Activated CD4-positive, alpha-beta T cell treated with anti-CD3 and anti-CD28 coated beads for 36 hours (primary cell): ENCODE results near the gene CENPA. TPM values are rescaled to one million over a fixed set of nuclear protein-coding genes. Genes with fewer than 3 reads are reported as not detected.

ENCODE experiments used
- ATAC-seq: fragments of 200-7000 bp; cut with Tn5 transposase; one replicate; pipeline ENCODE4 v1.10.0; 2021; ENCODE audit warnings: mild to moderate bottlenecking, moderate library complexity
- CTCF ChIA-PET: fragments of 350-600 bp; sonication (Branson Sonifier 250); formaldehyde crosslinking; loops from one replicate; lab custom pipeline; 2021; ENCODE audit warnings: antibody characterized with exemption; lab: Charles Lee
- POLR2A ChIA-PET: fragments of 350-600 bp; sonication (Branson Sonifier 250); formaldehyde crosslinking; loops from one replicate; lab custom pipeline; 2021; ENCODE audit warnings: antibody characterized with exemption, inconsistent platforms; lab: Charles Lee
- DNase-seq: peaks from one replicate; pipeline ENCODE4 v3.0.0-alpha.2; 2020
- H3K27ac Mint-ChIP-seq: one replicate; pipeline ENCODE4 v1.8.0; 2021; ENCODE audit warnings: mixed read lengths
- H3K27me3 Mint-ChIP-seq: one replicate; pipeline ENCODE4 v1.8.0; 2021; ENCODE audit warnings: mixed read lengths
- H3K36me3 Mint-ChIP-seq: one replicate; pipeline ENCODE4 v1.8.0; 2021; ENCODE audit warnings: low read depth, mixed read lengths
- H3K4me1 Mint-ChIP-seq: one replicate; pipeline ENCODE4 v1.8.0; 2021; ENCODE audit warnings: mixed read lengths
- H3K4me3 Mint-ChIP-seq: one replicate; pipeline ENCODE4 v1.8.0; 2021; ENCODE audit warnings: mild to moderate bottlenecking, moderate library complexity, mixed read lengths
- H3K9me3 Mint-ChIP-seq: one replicate; pipeline ENCODE4 v1.8.0; 2021; ENCODE audit warnings: low read depth, mixed read lengths
- intact Hi-C, 2 experiments: fragments of 100-400 bp; cut with DNase I in 1 of 2; cut with micrococcal nuclease in 1 of 2; formaldehyde crosslinking; loops; one replicate each; pipeline versions ENCODE4 v1.14.2 to v1.15.1; 2022 to 2024; cut with DNase I, micrococcal nuclease
- total RNA-seq, 2 experiments: library from RNA; stranded (reverse); gene quantifications; one replicate each; pipeline ENCODE4 v1.2.3, GENCODE V29; 2021

Gene CENPA
- total RNA-seq = 10 to 100 TPM; 37.0 to 38.0 TPM

DNA sequence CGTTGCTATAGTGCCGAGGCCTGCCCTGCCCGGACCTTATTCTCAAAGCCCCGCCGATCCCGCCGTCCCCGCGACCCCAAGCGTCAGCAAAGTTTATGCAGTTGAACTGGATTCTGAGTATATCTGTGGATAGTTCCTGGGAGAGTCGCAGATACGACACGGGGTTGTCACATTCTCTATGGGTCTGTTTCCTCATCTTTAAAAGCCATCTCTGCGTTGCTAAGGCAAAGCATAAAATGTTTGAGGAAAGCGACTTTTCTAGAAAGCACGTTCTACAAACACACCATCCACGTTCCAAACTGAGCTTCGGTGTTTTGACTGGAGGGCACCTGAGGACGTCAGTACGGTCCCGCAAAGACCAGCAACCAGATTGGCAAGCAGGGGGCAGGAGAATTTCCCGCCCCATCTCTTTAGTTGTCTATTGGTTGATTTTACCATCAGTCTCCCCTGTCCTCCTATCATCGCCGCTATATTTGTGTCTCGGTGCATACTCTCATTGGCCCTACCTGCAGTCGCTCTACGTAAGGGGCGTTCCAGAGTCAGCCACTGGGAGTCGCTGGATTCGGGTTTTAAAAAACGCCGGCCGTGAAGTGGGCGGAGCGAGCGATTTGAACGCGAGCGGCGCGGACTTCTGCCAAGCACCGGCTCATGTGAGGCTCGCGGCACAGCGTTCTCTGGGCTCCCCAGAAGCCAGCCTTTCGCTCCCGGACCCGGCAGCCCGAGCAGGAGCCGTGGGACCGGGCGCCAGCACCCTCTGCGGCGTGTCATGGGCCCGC, at the start of gene CENPA:
CENPA (plus strand) TSS at position 626 of the 776 bp plus-strand sequence; CDS start at position 767, 141 bp downstream.
- H3K27me3 Mint-ChIP-seq = peaks cover 7% of the 10 kb centered on the region
- H3K4me1 Mint-ChIP-seq = peaks cover 16% of the 10 kb centered on the region
- peak within 1 kb of the TSS; percentile 80 for H3K4me3 Mint-ChIP-seq
- ChIA-PET CTCF (interaction anchor here (0.6 to 1.1 kb wide), 2 partner anchors 61 to 111 kb away, joined by 3 read pairs; no protein-coding TSS in a partner anchor), POLR2A (interaction anchor here (0.5 to 1.0 kb wide), 4 partner anchors 61 to 822 kb away, joined by 3 to 4 read pairs (median 3); no protein-coding TSS in a partner anchor)
- H3K9me3 Mint-ChIP-seq = peaks cover under 1% of the 10 kb centered on the region
- H3K27ac Mint-ChIP-seq = peak within 1 kb of the TSS; percentile 79
- DNase-seq (peak; percentile 97), ATAC-seq (peak; percentile 100)
- intact Hi-C loops = loop anchor here (1.0 to 5.0 kb wide), 9 partner anchors 21 to 703 kb away; partner anchors contain the start of genes SLC35F6 (in 2 of the 2), ADGRF3 (in 1 of the 2), AGBL5 (in 1 of the 2) and ATRAID (in 1 of the 2)
- peaks cover 30% of the 10 kb centered on the region for H3K36me3 Mint-ChIP-seq

DNA sequence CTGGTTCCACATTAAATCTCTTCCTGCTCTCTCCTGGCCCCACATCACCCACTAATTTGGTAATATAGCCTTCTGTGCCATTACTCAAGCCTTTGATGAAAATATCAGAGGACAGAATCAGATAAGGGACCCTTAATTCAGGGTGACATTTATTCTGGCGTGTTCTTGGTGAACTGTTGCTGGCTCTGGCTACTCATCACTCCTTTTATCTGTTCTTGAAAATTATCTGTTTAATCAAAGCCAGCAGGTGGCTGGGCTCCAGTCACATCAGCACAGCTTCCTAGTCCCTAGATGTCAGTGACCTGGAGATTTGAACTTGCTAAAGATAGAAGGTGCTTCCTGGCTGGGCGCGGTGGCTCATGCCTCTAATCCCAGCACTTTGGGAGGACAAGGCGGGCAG, 48.6 kb upstream of the CENPA start:
- no peaks in the 10 kb centered on the region for H3K27me3 Mint-ChIP-seq

DNA sequence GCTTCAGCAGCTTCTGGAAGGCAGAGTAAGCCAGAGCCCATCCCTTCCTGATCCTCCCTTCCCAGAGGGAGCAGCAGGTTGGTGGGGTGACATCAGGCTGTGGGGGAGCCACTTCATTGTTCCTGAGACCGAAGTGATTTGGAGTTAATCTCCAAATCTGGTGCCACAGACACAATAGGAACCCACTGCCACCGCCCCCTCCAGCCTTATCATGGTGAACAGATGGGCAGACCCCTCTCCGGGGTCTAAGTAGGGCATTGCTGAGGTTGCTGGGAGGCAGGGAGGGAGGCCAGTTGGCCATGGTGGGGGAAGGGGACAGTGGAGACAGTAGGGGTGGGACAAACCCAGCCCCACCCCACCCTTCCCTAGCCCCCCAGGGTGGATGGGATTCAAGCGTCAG, 47.4 kb upstream of the CENPA start:
- H3K9me3 Mint-ChIP-seq = no peaks in the 10 kb centered on the region
- CTCF ChIA-PET = interaction anchor here (0.5 kb wide), 1 partner anchor 15 kb away, joined by 3 read pairs; no protein-coding TSS in a partner anchor
- intact Hi-C loops = no loop called here
- no peak for ATAC-seq
- POLR2A ChIA-PET = no interaction called here
- DNase-seq = no peak
- H3K27ac Mint-ChIP-seq = no peak overlapping the region
- no peaks in the 10 kb centered on the region for H3K27me3 Mint-ChIP-seq
- no peaks in the 10 kb centered on the region for H3K36me3 Mint-ChIP-seq
- H3K4me1 Mint-ChIP-seq = peaks cover 4% of the 10 kb centered on the region
- H3K4me3 Mint-ChIP-seq = no peak overlapping the region

More for the DNA sequence above, 48.6 kb upstream of the CENPA start:
- Mint-ChIP-seq H3K4me1 (peaks cover 4% of the 10 kb centered on the region), H3K9me3 (no peaks in the 10 kb centered on the region), H3K4me3 (no peak overlapping the region), H3K27ac (no peak overlapping the region), H3K36me3 (no peaks in the 10 kb centered on the region)
- ChIA-PET POLR2A (no interaction called here), CTCF (no interaction called here)
- ATAC-seq (no peak), DNase-seq (no peak)
- intact Hi-C loops = no loop called here

DNA sequence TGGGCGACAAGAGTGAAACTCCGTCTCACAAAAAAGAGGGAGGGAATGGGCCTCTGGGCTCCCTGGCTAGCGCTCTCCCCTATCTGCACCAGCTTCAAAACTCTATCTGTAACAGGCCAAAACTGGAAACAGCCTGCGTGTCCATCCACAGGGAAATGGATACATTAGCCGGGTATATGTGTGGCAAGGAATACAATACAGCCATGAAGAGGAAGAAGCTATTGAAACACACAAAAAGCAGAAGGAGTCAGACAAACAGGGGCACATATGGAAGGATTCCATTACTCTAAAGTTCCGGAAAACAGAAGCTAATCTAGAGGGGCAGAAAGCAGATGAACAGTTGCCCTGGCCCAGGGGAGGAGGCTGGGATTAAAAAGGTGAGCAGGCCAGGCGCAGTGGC, 46.3 kb upstream of the CENPA start:
- CTCF ChIA-PET = interaction anchor here (0.7 kb wide), 1 partner anchor 134 kb away, joined by 4 read pairs; no protein-coding TSS in a partner anchor
- intact Hi-C loops = no loop called here
- ATAC-seq = no peak

DNA sequence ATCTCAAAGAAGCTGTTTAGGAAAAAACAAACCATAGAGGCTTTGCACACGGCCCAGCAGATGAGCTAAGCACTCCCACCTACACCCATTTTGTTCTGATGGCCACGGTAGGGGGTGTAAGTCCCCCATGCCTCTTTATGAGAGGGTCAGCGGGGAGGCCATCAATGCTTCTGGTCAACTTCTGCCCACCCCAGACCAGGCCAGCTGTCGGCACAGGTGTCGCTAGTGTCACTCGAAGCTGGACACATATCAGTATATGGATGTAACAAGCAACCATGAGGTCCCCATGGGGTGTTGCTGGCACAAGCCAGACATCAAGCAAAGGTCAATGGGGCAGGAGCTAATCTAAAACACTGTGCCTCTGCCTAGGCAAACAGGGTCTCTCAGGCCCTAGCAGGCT, 45.5 kb upstream of the CENPA start:
- DNase-seq (no peak), ATAC-seq (no peak)
- CTCF ChIA-PET = interaction anchor here (0.7 to 2.0 kb wide), 3 partner anchors 133 to 163 kb away, joined by 4 to 6 read pairs (median 5); no protein-coding TSS in a partner anchor
- no peak overlapping the region for H3K27ac Mint-ChIP-seq
- peaks cover 4% of the 10 kb centered on the region for H3K4me1 Mint-ChIP-seq
- no peaks in the 10 kb centered on the region for H3K36me3 Mint-ChIP-seq
- H3K9me3 Mint-ChIP-seq = no peaks in the 10 kb centered on the region
- no peak overlapping the region for H3K4me3 Mint-ChIP-seq
- H3K27me3 Mint-ChIP-seq = no peaks in the 10 kb centered on the region
- intact Hi-C loops = no loop called here
- POLR2A ChIA-PET = no interaction called here

More for the DNA sequence above, 46.3 kb upstream of the CENPA start:
- DNase-seq = no peak
- no peak overlapping the region for H3K27ac Mint-ChIP-seq
- no peaks in the 10 kb centered on the region for H3K36me3 Mint-ChIP-seq
- H3K4me3 Mint-ChIP-seq = no peak overlapping the region
- no peaks in the 10 kb centered on the region for H3K27me3 Mint-ChIP-seq
- POLR2A ChIA-PET = no interaction called here
- peaks cover 4% of the 10 kb centered on the region for H3K4me1 Mint-ChIP-seq
- no peaks in the 10 kb centered on the region for H3K9me3 Mint-ChIP-seq

DNA sequence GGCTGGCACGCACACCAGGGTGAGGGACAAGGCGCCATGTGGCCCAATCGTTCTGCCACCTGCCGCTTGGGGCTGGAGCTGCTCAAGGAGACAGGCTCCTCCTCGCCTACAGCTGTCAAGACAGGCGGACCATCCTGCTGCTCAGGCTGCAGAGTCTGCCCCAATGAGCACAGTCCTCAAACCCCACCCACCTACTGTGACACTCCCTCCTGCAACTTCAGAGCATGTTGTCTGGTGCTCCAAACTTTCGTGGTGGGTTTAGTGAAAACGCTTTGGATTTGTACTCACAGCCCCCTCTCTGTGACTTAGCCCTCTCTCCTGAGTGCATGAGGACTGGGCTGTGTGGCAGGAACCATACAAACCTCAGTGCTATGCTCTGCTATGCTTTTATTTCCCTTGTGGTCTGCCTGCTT, 45.0 kb upstream of the CENPA start:
- Mint-ChIP-seq H3K27ac (no peak overlapping the region), H3K27me3 (no peaks in the 10 kb centered on the region), H3K36me3 (no peaks in the 10 kb centered on the region), H3K4me1 (peaks cover 4% of the 10 kb centered on the region), H3K9me3 (no peaks in the 10 kb centered on the region), H3K4me3 (no peak overlapping the region)
- peak; percentile 78 for ATAC-seq
- peak; percentile 52 for DNase-seq
- intact Hi-C loops = no loop called here
- POLR2A ChIA-PET = no interaction called here
- CTCF ChIA-PET = interaction anchor here (1.1 to 2.0 kb wide), 2 partner anchors 133 to 164 kb away, joined by 5 to 6 read pairs; no protein-coding TSS in a partner anchor

DNA sequence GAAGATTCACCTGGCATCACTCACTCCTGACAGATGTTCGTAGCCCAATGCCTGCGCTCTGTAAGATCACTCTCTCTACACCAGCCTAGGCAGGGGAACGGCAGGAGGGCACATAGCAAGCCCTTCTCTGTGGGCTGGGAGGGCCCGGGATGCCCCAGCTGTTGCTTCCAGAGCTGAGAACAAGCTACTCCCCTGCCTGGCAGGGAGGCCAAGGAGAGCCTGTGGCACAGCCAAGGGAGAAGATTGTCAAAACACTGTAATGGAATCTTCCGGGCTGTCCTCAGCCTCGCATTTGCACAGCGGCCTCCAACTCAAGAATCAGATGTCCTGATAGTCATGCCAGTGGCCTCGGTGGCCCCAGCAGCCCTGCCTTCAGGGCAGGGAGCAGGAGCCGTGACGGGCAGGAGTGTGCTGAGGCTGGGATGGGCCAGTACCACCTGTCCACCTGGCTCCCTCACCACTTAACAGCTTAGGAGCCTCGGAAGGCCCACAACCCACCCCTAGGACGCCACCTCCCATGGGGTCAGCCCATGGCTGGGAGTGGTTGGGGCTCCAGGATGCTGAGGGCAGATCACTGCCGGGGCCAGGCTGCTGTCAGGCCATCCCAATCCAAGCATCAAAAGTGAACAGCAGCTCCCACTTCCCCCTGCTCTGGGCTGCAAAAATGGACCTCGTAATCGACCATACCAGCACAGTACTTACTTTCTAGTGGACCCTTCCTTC, 43.6 kb upstream of the CENPA start:
- Mint-ChIP-seq H3K9me3 (no peaks in the 10 kb centered on the region), H3K4me3 (no peak overlapping the region), H3K27me3 (no peaks in the 10 kb centered on the region), H3K27ac (no peak overlapping the region), H3K36me3 (no peaks in the 10 kb centered on the region), H3K4me1 (peaks cover 4% of the 10 kb centered on the region)
- DNase-seq (no peak), ATAC-seq (no peak)
- ChIA-PET CTCF (interaction anchor here (0.6 to 2.0 kb wide), 5 partner anchors 32 to 165 kb away, joined by 3 to 7 read pairs (median 5); no protein-coding TSS in a partner anchor), POLR2A (interaction anchor here (0.6 kb wide), 1 partner anchor 13 kb away, joined by 3 read pairs; no protein-coding TSS in a partner anchor)
- intact Hi-C loops = no loop called here

DNA sequence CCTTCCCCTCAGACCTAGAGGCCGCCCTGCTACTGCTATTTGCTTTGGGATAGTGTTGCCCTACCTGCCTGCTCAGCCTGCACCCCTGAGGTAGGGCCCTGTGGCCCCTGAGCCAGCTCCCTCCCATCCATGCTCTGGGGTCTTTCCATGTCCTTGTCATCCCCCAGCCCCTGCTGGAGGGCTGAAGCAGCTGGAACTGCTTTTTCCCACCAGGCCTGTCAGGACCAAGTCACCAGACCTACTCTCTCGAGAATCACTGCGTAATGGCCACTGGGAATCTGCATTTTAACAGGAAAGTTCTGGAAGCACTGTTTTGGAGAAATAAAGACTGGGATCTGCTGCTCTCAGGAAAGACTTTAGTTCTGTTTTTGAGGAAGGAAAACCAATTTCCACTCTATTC, 42.0 kb upstream of the CENPA start:
- no peak overlapping the region for H3K27ac Mint-ChIP-seq
- H3K36me3 Mint-ChIP-seq = no peaks in the 10 kb centered on the region
- DNase-seq (no peak), ATAC-seq (no peak)
- intact Hi-C loops = no loop called here
- H3K4me3 Mint-ChIP-seq = no peak overlapping the region
- ChIA-PET CTCF (interaction anchor here (0.7 to 5.3 kb wide), 6 partner anchors 9 to 179 kb away, joined by 3 to 114 read pairs (median 3); no protein-coding TSS in a partner anchor), POLR2A (no interaction called here)
- peaks cover 4% of the 10 kb centered on the region for H3K4me1 Mint-ChIP-seq
- H3K27me3 Mint-ChIP-seq = no peaks in the 10 kb centered on the region
- no peaks in the 10 kb centered on the region for H3K9me3 Mint-ChIP-seq

DNA sequence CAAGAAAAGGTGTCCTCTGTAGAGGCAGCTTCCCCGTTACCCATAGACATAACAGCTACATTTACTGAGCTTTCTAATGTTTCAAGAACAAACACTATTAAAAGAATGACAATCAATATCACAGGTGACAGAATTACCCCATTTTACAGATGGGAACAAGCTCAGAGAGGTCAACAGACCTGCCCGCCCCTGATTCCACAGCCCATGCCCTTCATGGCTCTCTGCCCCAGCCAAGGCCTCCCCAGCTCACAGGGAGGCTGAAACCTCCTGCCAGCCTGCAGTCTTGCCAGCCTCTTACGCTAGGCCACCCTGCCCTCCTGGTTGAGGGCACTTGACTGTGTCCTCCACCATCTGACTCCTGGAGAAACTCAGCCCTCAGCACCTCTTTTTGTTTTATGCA, 40.9 kb upstream of the CENPA start:
- no peaks in the 10 kb centered on the region for H3K9me3 Mint-ChIP-seq
- H3K27me3 Mint-ChIP-seq = no peaks in the 10 kb centered on the region
- ChIA-PET CTCF (interaction anchor here (0.6 to 5.3 kb wide), 13 partner anchors 12 to 317 kb away, joined by 3 to 114 read pairs (median 4); no protein-coding TSS in a partner anchor), POLR2A (no interaction called here)
- intact Hi-C loops = loop anchor here (1.0 kb wide), 2 partner anchors 140 to 242 kb away; no protein-coding TSS in a partner anchor
- no peak for DNase-seq
- peaks cover 4% of the 10 kb centered on the region for H3K4me1 Mint-ChIP-seq
- no peak overlapping the region for H3K4me3 Mint-ChIP-seq
- no peak for ATAC-seq
- no peaks in the 10 kb centered on the region for H3K36me3 Mint-ChIP-seq
- no peak overlapping the region for H3K27ac Mint-ChIP-seq

DNA sequence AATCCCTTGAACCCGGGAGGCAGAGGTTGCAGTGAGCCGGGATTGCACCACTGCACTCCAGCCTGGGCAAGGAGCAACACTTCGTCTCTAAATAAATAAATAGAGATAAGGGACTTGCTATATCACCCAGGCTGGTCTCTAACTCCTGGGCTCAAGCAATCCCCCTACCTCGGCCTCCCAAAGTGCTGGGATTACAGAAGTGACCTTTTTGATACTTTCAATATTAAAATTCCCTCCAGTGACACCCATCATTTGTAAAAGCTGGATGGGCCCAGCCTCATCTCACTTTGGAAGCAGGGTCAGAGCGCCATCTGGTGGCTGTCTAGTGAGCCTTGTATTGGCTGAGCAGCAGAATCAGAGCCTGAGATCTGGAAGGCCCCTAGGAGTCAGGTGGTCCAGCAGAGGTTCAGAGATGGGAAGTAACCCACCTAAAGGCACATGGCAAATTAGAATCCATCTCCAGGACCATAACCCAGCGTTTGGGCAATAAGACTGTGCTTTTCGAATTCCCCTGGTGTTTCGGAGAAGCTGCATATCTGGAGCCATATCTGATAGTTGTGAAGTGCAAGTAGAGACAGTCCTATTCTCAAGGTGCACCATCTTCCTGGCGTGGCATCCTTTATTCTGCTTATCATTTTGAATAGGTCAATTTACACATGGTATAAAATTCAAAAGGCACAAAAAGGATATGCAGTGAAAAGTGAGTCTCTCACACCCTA, 40.1 kb upstream of the CENPA start:
- intact Hi-C loops = loop anchor here (1.0 kb wide), 2 partner anchors 140 to 242 kb away; no protein-coding TSS in a partner anchor
- Mint-ChIP-seq H3K27ac (no peak overlapping the region), H3K4me1 (peaks cover 3% of the 10 kb centered on the region), H3K4me3 (no peak overlapping the region), H3K9me3 (no peaks in the 10 kb centered on the region), H3K36me3 (no peaks in the 10 kb centered on the region), H3K27me3 (no peaks in the 10 kb centered on the region)
- peak; percentile 93 for ATAC-seq
- ChIA-PET POLR2A (no interaction called here), CTCF (interaction anchor here (0.6 to 5.3 kb wide), 24 partner anchors 10 to 241 kb away, joined by 3 to 114 read pairs (median 3); no protein-coding TSS in a partner anchor)
- peak; percentile 91 for DNase-seq
